Right lobe of liver (tissue), 6 donors: ENCODE data around the gene PLEKHM1. TPM values are rescaled to one million over a fixed set of nuclear protein-coding genes. Genes with fewer than 3 reads are reported as not detected.

ENCODE experiments used
- ATAC-seq, 4 donors: fragments of 200-7000 bp; cut with Tn5 transposase; one replicate each; pipeline ENCODE4 v1.9.1; 2020; ENCODE audit warnings: mild to moderate bottlenecking in 4 of 4, moderate library complexity in 4 of 4
- DNase-seq, 3 donors: peaks; one replicate each; pipeline ENCODE4 v3.0.0-alpha.2; 2020
- H3K27ac ChIP-seq, 3 donors: fragments of 200-600 bp; one replicate each; pipeline ENCODE4 v1.8.0; 2022
- H3K27me3 ChIP-seq, 2 donors: fragments of 200-600 bp; one replicate each; pipeline ENCODE4 v1.8.0; 2022
- H3K36me3 ChIP-seq, 4 donors: fragments of 200-600 bp; sonication (generic) in 1 of 4; one replicate each; pipeline versions ENCODE4 v1.5.1 to v1.8.0; 2017 to 2022; ENCODE audit warnings: control low read depth in 1 of 4
- H3K4me1 ChIP-seq, 4 donors: fragments of 200-600 bp; sonication (generic) in 1 of 4; one replicate each; pipeline versions ENCODE4 v1.5.1 to v1.8.0; 2017 to 2022; ENCODE audit warnings: control low read depth in 1 of 4
- H3K4me3 ChIP-seq, 3 donors: fragments of 200-600 bp; one replicate each; pipeline ENCODE4 v1.8.0; 2022
- H3K9me3 ChIP-seq, 4 donors: fragments of 200-600 bp; sonication (generic) in 1 of 4; one replicate each; pipeline versions ENCODE4 v1.5.1 to v1.8.0; 2017 to 2022; ENCODE audit warnings: control low read depth in 1 of 4
- CTCF ChIP-seq, 4 donors: fragments of 200-600 bp in 3 of 4; fragments of 450-650 bp in 1 of 4; IDR thresholded peaks; one replicate each; pipeline versions ENCODE4 v1.5.1 to v1.8.0; 2016 to 2022; ENCODE audit warnings: antibody characterized with exemption in 4 of 4, mild to moderate bottlenecking in 2 of 4
- POLR2A ChIP-seq: fragments of 450-650 bp; IDR thresholded peaks from one replicate; pipeline ENCODE4 v1.6.1; 2017; ENCODE audit warnings: antibody characterized with exemption, mild to moderate bottlenecking
- WGBS: methylation state at CpG from one replicate; pipeline ENCODE4 v1.1.6; 2018; ENCODE audit warnings: low coverage, low lambda C conversion rate; ENCODE audit not compliant: insufficient coverage; ENCODE audit errors: missing lambda C conversion rate; 5-methylcytosine and 5-hydroxymethylcytosine counted together
- intact Hi-C, 2 donors: fragments of 100-400 bp; cut with DNase I; formaldehyde crosslinking; loops; one replicate each; pipeline versions ENCODE4 v1.11.2 to v1.14.1; 2022
- total RNA-seq, 6 experiments: library from RNA; depleted of rRNA in 2 of 6; stranded (reverse); fragments of >200 nt in 2 of 6; fragmentation: NEBNext Ultra II Directional in 3 of 6; extraction: Animal tissue kit (Norgen Biotek cat#: 25700) in 3 of 6; gene quantifications; one replicate each; pipeline versions ENCODE4 v1.1.0 to v1.2.4, GENCODE V29; 2016 to 2023
- donor health status: DM: no; HTN: yes; CAD: no.
- donor health status: DM: no; HTN: no; CAD: no.
- donor health status: DM: no; HTN: no; CAD: no.
- donor health status: DM: no; HTN: yes; CAD: no.
- donor health status: DM: no; HTN: yes; CAD: no.

Gene PLEKHM1
- total RNA-seq, 6 experiments from 2014 or later, result 11.9 to 27.5 (median 23.1) TPM

- Histone ChIP-seq H3K4me1 (no peaks in the 10 kb centered on the region), H3K36me3 (no peaks in the 10 kb centered on the region), H3K9me3 (no peaks in the 10 kb centered on the region), H3K27ac (no peak overlapping the region), H3K4me3 (no peak overlapping the region), H3K27me3 (no peaks in the 10 kb centered on the region)
- DNase-seq, result peak in 2 of 3 donors; percentile 63 to 73
- intact Hi-C loops, result no loop called here
- TF ChIP-seq CTCF (IDR thresholded peaks at IDR 0.05) (no peak), POLR2A (no peak)
- peak; percentile 57 to 74 (median 62) for ATAC-seq
- WGBS, result 41% methylated on average over 3 of the region's 9 CpGs
These were observed 77.0 kb downstream of the PLEKHM1 start for GRCh38 chr17:45413498-45413923.

GRCh38 chr17:45411348-45412105 lies 79.0 kb downstream of the PLEKHM1 start:
- Histone ChIP-seq H3K4me3 (no peak overlapping the region), H3K27ac (peak overlapping the region in 1 of 3 donors; percentile 72), H3K27me3 (no peaks in the 10 kb centered on the region), H3K36me3 (no peaks in the 10 kb centered on the region), H3K4me1 (no peaks in the 10 kb centered on the region), H3K9me3 (no peaks in the 10 kb centered on the region)
- WGBS, result 77% methylated on average over 3 of the region's 5 CpGs
- intact Hi-C loops, result no loop called here
- ATAC-seq (no peak), DNase-seq (peak in 1 of 3 donors; percentile 46)
- no peak for TF ChIP-seq CTCF (IDR thresholded peaks at IDR 0.05)
- TF ChIP-seq POLR2A, result no peak

GRCh38 chr17:45410144-45411091 lies 80.1 kb downstream of the PLEKHM1 start:
- H3K27ac ChIP-seq, result peak overlapping the region; percentile 50 to 72 (median 53)
- DNase-seq (peak; percentile 49 to 69 (median 61)), ATAC-seq (peak; percentile 37 to 61 (median 52))
- no peaks in the 10 kb centered on the region for H3K4me1 ChIP-seq
- peak overlapping the region; percentile 25 to 47 (median 31) for H3K4me3 ChIP-seq
- H3K9me3 ChIP-seq, result no peaks in the 10 kb centered on the region
- intact Hi-C loops, result no loop called here
- 65% methylated on average over 9 of the region's 24 CpGs for WGBS
- H3K36me3 ChIP-seq, result no peaks in the 10 kb centered on the region
- TF ChIP-seq CTCF (IDR thresholded peaks at IDR 0.05) (no peak), POLR2A (no peak)
- no peaks in the 10 kb centered on the region for H3K27me3 ChIP-seq

GRCh38 chr17:45409659-45410076 lies 80.9 kb downstream of the PLEKHM1 start:
- Histone ChIP-seq H3K27ac (peak overlapping the region; percentile 50 to 72 (median 53)), H3K36me3 (no peaks in the 10 kb centered on the region), H3K4me1 (no peaks in the 10 kb centered on the region), H3K4me3 (peak overlapping the region; percentile 25 to 47 (median 31)), H3K9me3 (no peaks in the 10 kb centered on the region), H3K27me3 (no peaks in the 10 kb centered on the region)
- TF ChIP-seq POLR2A (no peak), CTCF (IDR thresholded peaks at IDR 0.05) (no peak)
- no CpG with 5 or more reads among the region's 5 CpGs for WGBS
- no peak for ATAC-seq
- intact Hi-C loops, result loop anchor here in 1 of 2 donors (10.0 kb wide), 1 partner anchor 425 kb away; no protein-coding TSS in a partner anchor
- peak in 1 of 3 donors; percentile 57 for DNase-seq
